B cell (primary cell): Measurements from ENCODE around the gene STRIP1. TPM values are rescaled to one million over a fixed set of nuclear protein-coding genes. Genes with fewer than 3 reads are reported as not detected.
A peak's percentile ranks its signal among the peaks of the same experiment; 100 is the strongest.
"Not testable (repeated sequence)": the region's sequence is repeated elsewhere in the genome, so short reads cannot be mapped to it uniquely, and the experiment has no call there.

Experiments
- ATAC-seq: fragments of 200-7000 bp; cut with Tn5 transposase; one replicate; pipeline ENCODE4 v1.10.0; 2021; ENCODE audit warnings: low read depth, mild to moderate bottlenecking, moderate number of reproducible peaks, moderate library complexity
- CTCF ChIA-PET: fragments of 350-600 bp; sonication (Branson Sonifier 250); formaldehyde crosslinking; loops from one replicate; lab custom pipeline; 2021; ENCODE audit warnings: antibody characterized with exemption, inconsistent platforms; lab: Charles Lee
- POLR2A ChIA-PET: fragments of 350-600 bp; sonication (Branson Sonifier 250); formaldehyde crosslinking; loops from one replicate; lab custom pipeline; 2021; ENCODE audit warnings: antibody characterized with exemption; lab: Charles Lee
- DNase-seq: peaks from one replicate; pipeline ENCODE4 v3.0.0; 2013
- H2AFZ ChIP-seq: 2 replicates; pipeline ENCODE4 v1.6.1; 2012; ENCODE audit warnings: mild to moderate bottlenecking, low read depth, low read length; ENCODE audit not compliant: insufficient read depth, poor library complexity, severe bottlenecking
- H3K27ac ChIP-seq, 2 donors: 1 replicate in 1 of 2; 2 replicates in 1 of 2; pipeline ENCODE4 v1.5.1; 2012 to 2013; ENCODE audit warnings: low read length in 2 of 2, mild to moderate bottlenecking in 2 of 2, moderate library complexity in 1 of 2
- H3K27me3 ChIP-seq, 4 experiments: fragments of 200-600 bp in 1 of 4; sonication (generic) in 1 of 4; replicated peaks in 1 of 4; 1 replicate in 2 of 4; 2 replicates in 2 of 4; pipeline versions ENCODE4 v1.6.1 to v1.7.0; 2013 to 2016; ENCODE audit warnings: low read length in 3 of 4, mild to moderate bottlenecking in 2 of 4, mixed read lengths in 1 of 4, moderate library complexity in 1 of 4; ENCODE audit not compliant: insufficient read depth in 4 of 4, control insufficient read depth in 3 of 4; ENCODE audit errors: control extremely low read depth in 1 of 4
- H3K36me3 ChIP-seq, 2 experiments: replicated peaks in 1 of 2; 1 replicate in 1 of 2; 2 replicates in 1 of 2; pipeline versions ENCODE4 v1.6.1 to v1.7.1; 2013; ENCODE audit warnings: low read length in 1 of 2; ENCODE audit not compliant: insufficient read depth in 2 of 2, control insufficient read depth in 1 of 2; ENCODE audit errors: control extremely low read depth in 1 of 2, extremely low read depth in 1 of 2
- H3K4me1 ChIP-seq, 2 donors: fragments of 200-600 bp in 1 of 2; sonication (generic) in 1 of 2; 1 replicate in 1 of 2; 2 replicates in 1 of 2; pipeline versions ENCODE4 v1.5.1 to v1.6.1; 2013 to 2017; ENCODE audit warnings: low read length in 2 of 2; ENCODE audit not compliant: control insufficient read depth in 2 of 2, insufficient read depth in 2 of 2
- H3K4me2 ChIP-seq: replicated peaks from 2 replicates; pipeline ENCODE3; 2012; ENCODE audit warnings: mild to moderate bottlenecking, low read depth, low read length; ENCODE audit not compliant: poor library complexity, severe bottlenecking
- H3K4me3 ChIP-seq, 5 experiments: fragments of 200-600 bp in 1 of 5; sonication (generic) in 1 of 5; 1 replicate in 3 of 5; 2 replicates in 2 of 5; pipeline versions ENCODE4 v1.5.1 to v1.7.0; 2011 to 2016; ENCODE audit warnings: low read length in 4 of 5, mild to moderate bottlenecking in 4 of 5, low read depth in 2 of 5, control low read depth in 1 of 5, moderate library complexity in 1 of 5; ENCODE audit not compliant: insufficient read depth in 1 of 5; ENCODE audit errors: control extremely low read depth in 1 of 5, extremely low read depth in 1 of 5
- H3K79me2 ChIP-seq: fragments of 200-600 bp; sonication (generic); one replicate; pipeline ENCODE4 v1.6.0; 2016; ENCODE audit warnings: low read length; ENCODE audit not compliant: control insufficient read depth, insufficient read depth
- H3K9ac ChIP-seq: fragments of 200-600 bp; sonication (generic); 2 replicates; pipeline ENCODE4 v1.6.1; 2017; ENCODE audit warnings: mild to moderate bottlenecking, low read length, moderate library complexity
- H3K9me3 ChIP-seq, 3 donors: one replicate each; pipeline versions ENCODE4 v1.6.1 to v1.7.1; 2013; ENCODE audit warnings: low read length in 2 of 3; ENCODE audit not compliant: control insufficient read depth in 2 of 3, insufficient read depth in 1 of 3; ENCODE audit errors: control extremely low read depth in 1 of 3
- H4K20me1 ChIP-seq: 2 replicates; pipeline ENCODE4 v1.6.0; 2012; ENCODE audit warnings: mild to moderate bottlenecking, low read length; ENCODE audit not compliant: insufficient read depth, control insufficient read depth, poor library complexity, severe bottlenecking
- H3K27ac Mint-ChIP-seq: one replicate; pipeline ENCODE4 v1.8.0; 2021; ENCODE audit warnings: mixed read lengths
- H3K27me3 Mint-ChIP-seq: one replicate; pipeline ENCODE4 v1.8.0; 2021; ENCODE audit warnings: mixed read lengths
- H3K4me1 Mint-ChIP-seq: one replicate; pipeline ENCODE4 v1.8.0; 2021; ENCODE audit warnings: mixed read lengths
- H3K4me3 Mint-ChIP-seq: one replicate; pipeline ENCODE4 v1.8.0; 2021; ENCODE audit warnings: mixed read lengths
- H3K9me3 Mint-ChIP-seq: one replicate; pipeline ENCODE4 v1.8.0; 2022; ENCODE audit warnings: mixed read lengths; ENCODE audit not compliant: insufficient read depth
- EZH2 ChIP-seq: IDR thresholded peaks from 2 replicates; pipeline ENCODE4 v1.6.1; 2012; ENCODE audit warnings: borderline replicate concordance, low read depth, mild to moderate bottlenecking, moderate library complexity, low read length; ENCODE audit not compliant: insufficient read depth, poor library complexity, severe bottlenecking
- WGBS: methylation state at CpG from one replicate; pipeline ENCODE4 v1.1.5; 2013; ENCODE audit warnings: missing lambda C conversion rate; ENCODE audit not compliant: insufficient coverage; 5-methylcytosine and 5-hydroxymethylcytosine counted together
- intact Hi-C: fragments of 100-400 bp; cut with micrococcal nuclease; formaldehyde crosslinking; loops from one replicate; pipeline ENCODE4 v1.10.0; 2022
- polyA plus RNA-seq: library from polyadenylated mRNA; depleted of rRNA; stranded (reverse); fragments of >200 nt; gene quantifications from 2 replicates; pipeline ENCODE4 v1.2.3, GENCODE V29; 2012
- total RNA-seq, 2 donors: library from RNA; stranded (reverse); fragments of 120-200 nt in 1 of 2; gene quantifications; 1 replicate in 1 of 2; 2 replicates in 1 of 2; pipeline versions ENCODE4 v1.2.3 to v1.2.4, GENCODE V29; 2013 to 2022
- TF ChIP-seq, protein P1 (sequence below): fragments of 200-600 bp; IDR thresholded peaks from one replicate; pipeline ENCODE4 v1.8.0; 2022; ENCODE audit warnings: antibody characterized with exemption, mild to moderate bottlenecking

Gene STRIP1
- total and polyA plus RNA-seq, 2 donors (not counting 1 experiment from before 2014, with no cell fraction given), result 41.5 to 105 TPM

DNA sequence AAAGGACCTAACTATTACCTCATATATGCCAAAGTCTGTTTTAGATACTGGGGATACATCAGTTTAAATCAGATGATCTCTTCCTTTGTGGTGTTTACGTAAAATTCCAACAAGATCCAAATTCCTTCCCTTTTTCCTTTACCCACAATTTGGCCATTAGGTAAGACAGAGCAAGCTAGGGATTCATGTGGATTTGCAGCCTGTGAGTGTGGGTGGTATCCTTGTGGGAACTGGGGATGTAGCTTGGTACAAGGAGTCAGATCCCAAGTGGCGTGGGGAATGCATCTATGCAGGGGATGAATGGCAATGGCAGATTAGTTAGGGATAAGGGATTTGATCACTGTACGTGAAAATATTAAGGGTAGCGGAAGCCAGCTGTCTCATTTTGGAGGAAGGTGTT is 9.8 kb upstream of the STRIP1 start:
- H3K4me3 ChIP-seq, result no peak overlapping the region
- peaks cover 14% of the 10 kb centered on the region for H3K4me1 Mint-ChIP-seq
- ATAC-seq, result no peak

DNA sequence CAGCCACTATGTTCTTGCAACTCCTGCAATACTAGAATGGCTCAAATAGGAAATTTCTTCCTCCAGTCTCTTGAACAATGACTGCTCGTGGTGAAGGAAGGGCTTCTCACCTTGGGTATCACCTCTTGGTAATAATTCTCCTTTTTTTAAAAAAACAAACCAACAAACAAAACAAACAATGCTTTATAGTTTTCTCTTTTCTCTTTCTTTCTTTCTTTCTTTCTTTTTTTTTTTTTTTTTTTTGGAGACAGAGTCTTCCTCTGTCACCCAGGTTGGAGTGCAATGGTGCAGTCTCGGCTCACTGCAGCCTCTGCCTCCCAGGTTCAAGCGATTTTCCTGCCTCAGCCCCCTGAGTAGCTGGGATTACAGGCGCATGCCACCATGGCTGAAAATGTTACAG is 3.7 kb upstream of the STRIP1 start:
- H2AFZ ChIP-seq, result peak overlapping the region; percentile 71

More for the DNA sequence above, 9.8 kb upstream of the STRIP1 start:
- 100% methylated on average over 3 of the region's 4 CpGs for WGBS
- intact Hi-C loops, result no loop called here
- Mint-ChIP-seq H3K4me3 (no peak overlapping the region), H3K27ac (peak overlapping the region; percentile 54), H3K27me3 (no peaks in the 10 kb centered on the region), H3K9me3 (no peaks in the 10 kb centered on the region)
- Histone ChIP-seq H3K9ac (no peak overlapping the region), H3K36me3 (peaks cover 0 to 37% of the 10 kb centered on the region in 2 experiments), H3K4me2 (no peak overlapping the region), H3K9me3 (no peaks in the 10 kb centered on the region), H4K20me1 (no peaks in the 10 kb centered on the region), H3K4me1 (peaks cover 0 to 6% of the 10 kb centered on the region in 2 donors), H3K79me2 (no peaks in the 10 kb centered on the region), H3K27me3 (no peaks in the 10 kb centered on the region), H3K27ac (no peak overlapping the region), H2AFZ (no peak overlapping the region)
- TF ChIP-seq, protein P1, sequence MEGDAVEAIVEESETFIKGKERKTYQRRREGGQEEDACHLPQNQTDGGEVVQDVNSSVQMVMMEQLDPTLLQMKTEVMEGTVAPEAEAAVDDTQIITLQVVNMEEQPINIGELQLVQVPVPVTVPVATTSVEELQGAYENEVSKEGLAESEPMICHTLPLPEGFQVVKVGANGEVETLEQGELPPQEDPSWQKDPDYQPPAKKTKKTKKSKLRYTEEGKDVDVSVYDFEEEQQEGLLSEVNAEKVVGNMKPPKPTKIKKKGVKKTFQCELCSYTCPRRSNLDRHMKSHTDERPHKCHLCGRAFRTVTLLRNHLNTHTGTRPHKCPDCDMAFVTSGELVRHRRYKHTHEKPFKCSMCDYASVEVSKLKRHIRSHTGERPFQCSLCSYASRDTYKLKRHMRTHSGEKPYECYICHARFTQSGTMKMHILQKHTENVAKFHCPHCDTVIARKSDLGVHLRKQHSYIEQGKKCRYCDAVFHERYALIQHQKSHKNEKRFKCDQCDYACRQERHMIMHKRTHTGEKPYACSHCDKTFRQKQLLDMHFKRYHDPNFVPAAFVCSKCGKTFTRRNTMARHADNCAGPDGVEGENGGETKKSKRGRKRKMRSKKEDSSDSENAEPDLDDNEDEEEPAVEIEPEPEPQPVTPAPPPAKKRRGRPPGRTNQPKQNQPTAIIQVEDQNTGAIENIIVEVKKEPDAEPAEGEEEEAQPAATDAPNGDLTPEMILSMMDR, result no peak
- no peak for TF ChIP-seq EZH2
- CTCF ChIA-PET, result interaction anchor here (0.7 to 1.7 kb wide), 3 partner anchors 13 to 484 kb away, joined by 3 to 7 read pairs (median 4); no protein-coding TSS in a partner anchor
- DNase-seq, result no peak
- POLR2A ChIA-PET, result no interaction called here

More for the DNA sequence above, 3.7 kb upstream of the STRIP1 start:
- DNase-seq, H3K27me3 Mint-ChIP-seq, H3K27me3 ChIP-seq, H3K36me3 ChIP-seq, H3K9me3 ChIP-seq, H3K9me3 Mint-ChIP-seq, POLR2A ChIA-PET, H4K20me1 ChIP-seq, ATAC-seq: not testable (repeated sequence)
- H3K4me1 Mint-ChIP-seq, result peaks cover 34% of the 10 kb centered on the region
- CTCF ChIA-PET, result interaction anchor here (1.2 to 4.9 kb wide), 17 partner anchors 13 to 485 kb away, joined by 3 to 52 read pairs (median 10); partner anchors contain the start of gene AHCYL1
- peaks cover 23 to 28% of the 10 kb centered on the region in 2 donors for H3K4me1 ChIP-seq
- peak overlapping the region; percentile 43 for H3K4me2 ChIP-seq
- 96% methylated on average over 3 of the region's 4 CpGs for WGBS
- peak overlapping the region; percentile 87 for H3K27ac Mint-ChIP-seq
- peak overlapping the region; percentile 68 for H3K4me3 Mint-ChIP-seq
- H3K79me2 ChIP-seq, result peaks cover 11% of the 10 kb centered on the region
- H3K27ac ChIP-seq, result peak overlapping the region; percentile 21 to 32
- H3K9ac ChIP-seq, result peak overlapping the region; percentile 27
- intact Hi-C loops, result loop anchor here (5.0 kb wide), 1 partner anchor 932 kb away; the partner anchor contains the start of gene LRIF1
- H3K4me3 ChIP-seq, result peak overlapping the region in 2 of 5 experiments; percentile 11 to 25
